ENCODE measurements around the gene LARGE1. TPM values are rescaled to one million over a fixed set of nuclear protein-coding genes. Genes with fewer than 3 reads are reported as not detected.

LARGE1 gene
- total RNA-seq, 1 experiment from 2014 or later, result 2.5 TPM

GRCh38 chr22:33625959-33626358, 294.3 kb downstream of the LARGE1 start:
- TF ChIP-seq CTCF (IDR thresholded peaks at IDR 0.05), result no peak
- TF ChIP-seq TCF7L2 (IDR thresholded peaks at IDR 0.05; ENCODE audit: low read depth, low read length), result no peak
- TF ChIP-seq POLR2AphosphoS5 (IDR thresholded peaks at IDR 0.05; ENCODE audit: low read depth, low read length), result no peak
- no peak for TF ChIP-seq REST (IDR thresholded peaks at IDR 0.05; ENCODE audit: insufficient read depth in 1 of 2, low read depth in 2 of 2, low read length in 1 of 2)
- no peak for TF ChIP-seq SIN3A (IDR thresholded peaks at IDR 0.05; ENCODE audit: borderline replicate concordance, insufficient read depth, low read depth, low read length)
- Histone ChIP-seq H3K4me3 (ENCODE audit: low read depth in 2 of 2, low read length in 2 of 2) (no peak overlapping the region), H3K4me1 (ENCODE audit: control insufficient read depth, insufficient read depth, low read length) (no peaks in the 10 kb centered on the region), H3K36me3 (ENCODE audit: control insufficient read depth, insufficient read depth, low read length) (no peaks in the 10 kb centered on the region), H3K27ac (ENCODE audit: low read length) (no peak overlapping the region), H3K9me3 (ENCODE audit: control insufficient read depth, insufficient read depth, low read depth, low read length) (no peaks in the 10 kb centered on the region), H3K27me3 (ENCODE audit: control insufficient read depth, insufficient read depth, low read length) (no peaks in the 10 kb centered on the region)
- ChIA-PET CTCF (no interaction called here), POLR2A (no interaction called here)
- ATAC-seq (no peak), DNase-seq (ENCODE audit: low read depth, low spot score) (no peak)
- in situ Hi-C loops (cut with HindIII; ENCODE audit: low pct_unique_long_range_greater_than_20kb, low sequenced_read_pairs) (no loop called here), intact Hi-C loops (cut with micrococcal nuclease; ENCODE audit: unreplicated experiment) (no loop called here)
- no TSS peak for BruUV-seq (replicated peaks)

- DNase-seq (ENCODE audit: low read depth, low spot score), result no peak
- ChIA-PET CTCF (no interaction called here), POLR2A (no interaction called here)
- H3K4me3 ChIP-seq (ENCODE audit: low read depth in 2 of 2, low read length in 2 of 2), result no peak overlapping the region
- no peaks in the 10 kb centered on the region for H3K9me3 ChIP-seq (ENCODE audit: control insufficient read depth, insufficient read depth, low read depth, low read length)
- H3K36me3 ChIP-seq (ENCODE audit: control insufficient read depth, insufficient read depth, low read length), result no peaks in the 10 kb centered on the region
- H3K4me1 ChIP-seq (ENCODE audit: control insufficient read depth, insufficient read depth, low read length), result no peaks in the 10 kb centered on the region
- no peak overlapping the region for H3K27ac ChIP-seq (ENCODE audit: low read length)
- H3K27me3 ChIP-seq (ENCODE audit: control insufficient read depth, insufficient read depth, low read length), result no peaks in the 10 kb centered on the region
- in situ Hi-C loops (cut with HindIII; ENCODE audit: low pct_unique_long_range_greater_than_20kb, low sequenced_read_pairs) (no loop called here), intact Hi-C loops (cut with micrococcal nuclease; ENCODE audit: unreplicated experiment) (no loop called here)
- ATAC-seq, result no peak
- TF ChIP-seq REST (IDR thresholded peaks at IDR 0.05; ENCODE audit: insufficient read depth in 1 of 2, low read depth in 2 of 2, low read length in 1 of 2) (no peak), SIN3A (IDR thresholded peaks at IDR 0.05; ENCODE audit: borderline replicate concordance, insufficient read depth, low read depth, low read length) (no peak), CTCF (IDR thresholded peaks at IDR 0.05) (no peak), TCF7L2 (IDR thresholded peaks at IDR 0.05; ENCODE audit: low read depth, low read length) (no peak), POLR2AphosphoS5 (IDR thresholded peaks at IDR 0.05; ENCODE audit: low read depth, low read length) (no peak)
- BruUV-seq (replicated peaks), result no TSS peak
These were observed 300.2 kb downstream of the LARGE1 start for GRCh38 chr22:33620085-33620484.

All from Panc1 (cell line).